ENCODE data around the gene EDA.
"Not testable (repeated sequence)": the region's sequence is repeated elsewhere in the genome, so short reads cannot be mapped to it uniquely, and the experiment has no call there.

The EDA gene

GRCh38 chrX:69746051-69746450 lies 130.1 kb downstream of the EDA start:
- DNase-seq (ENCODE audit: low spot score): no peak

DNA sequence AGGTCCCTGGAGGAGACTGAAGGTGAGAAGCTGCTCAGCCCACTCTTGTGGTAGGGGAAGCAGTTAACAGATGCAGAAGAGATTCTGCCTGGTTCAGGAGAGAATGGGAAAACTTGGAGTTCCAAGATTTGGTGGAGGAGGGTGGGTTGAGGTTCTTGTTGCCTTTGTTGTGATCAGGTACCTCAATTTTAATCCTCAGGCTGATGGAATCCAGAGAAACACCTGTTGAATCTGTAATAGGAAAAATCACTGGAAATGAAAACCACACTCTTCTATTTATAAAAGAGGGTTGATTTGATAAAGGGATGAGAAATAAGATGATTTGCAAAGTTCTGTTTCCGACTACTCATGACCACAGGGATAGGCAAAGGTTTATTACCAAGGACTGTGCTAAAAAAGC lies 132.1 kb downstream of the EDA start:
- DNase-seq (ENCODE audit: low spot score): no peak

DNA sequence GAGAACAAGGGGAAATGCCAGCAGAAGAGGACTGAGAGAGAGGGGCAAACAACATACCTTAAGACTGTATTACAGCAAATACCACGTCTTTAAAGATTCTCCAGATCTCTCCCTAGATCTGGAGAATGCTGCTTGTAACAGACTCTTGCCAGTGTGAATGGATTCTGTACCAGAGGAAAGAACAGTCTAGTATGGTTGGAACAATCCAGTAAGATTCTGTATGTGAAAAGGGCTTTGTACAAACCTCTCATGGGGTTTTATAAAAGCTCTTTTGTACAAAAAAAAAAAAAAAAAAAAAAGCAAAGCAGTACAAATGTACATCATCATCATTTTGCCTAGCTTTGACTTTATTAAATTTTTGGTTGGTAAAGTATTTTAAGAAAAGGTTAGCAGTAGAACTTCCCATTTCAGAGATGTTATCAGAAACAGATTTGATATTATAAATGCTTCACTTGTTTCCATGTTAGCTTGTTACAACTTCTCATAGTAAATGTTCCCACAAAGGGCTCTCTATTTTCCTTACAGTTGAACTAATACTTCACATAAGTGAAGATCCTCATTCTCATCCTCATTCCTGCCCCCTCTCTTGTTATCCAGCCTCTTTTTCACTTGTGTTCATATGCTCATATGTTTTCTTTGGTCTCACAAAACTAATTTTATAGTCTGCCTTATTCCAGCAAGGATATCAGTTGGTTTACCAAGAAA lies 144.2 kb downstream of the EDA start:
- no peak for DNase-seq (ENCODE audit: low spot score)

DNA sequence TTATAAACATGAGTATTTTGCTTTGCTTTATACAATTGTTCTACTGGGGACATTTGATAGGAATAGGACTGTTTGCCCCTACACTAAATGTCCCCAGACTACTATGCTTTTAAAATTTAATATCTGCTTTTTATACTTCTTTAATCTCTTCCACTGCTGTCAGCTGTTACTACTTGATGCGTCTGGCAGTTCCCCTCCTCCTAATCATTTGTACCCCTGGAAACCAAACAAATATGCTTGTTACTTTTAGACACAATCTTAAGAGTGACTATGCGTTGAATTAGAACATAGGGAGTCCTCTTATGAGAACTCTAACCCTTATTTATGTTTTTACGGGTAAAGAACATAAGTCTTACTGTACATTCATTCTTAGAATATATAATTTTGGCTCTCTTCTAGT lies 145.7 kb downstream of the EDA start:
- no peak for DNase-seq (ENCODE audit: low spot score)

- no peak for DNase-seq (ENCODE audit: low spot score)
Measured at GRCh38 chrX:69762340-69762739, 146.4 kb downstream of the EDA start.

GRCh38 chrX:69793260-69793935 lies 177.5 kb downstream of the EDA start:
- no peak for DNase-seq (ENCODE audit: low spot score)

GRCh38 chrX:69795702-69796101 lies 179.8 kb downstream of the EDA start:
- no peak for DNase-seq (ENCODE audit: low spot score)

- no peak for DNase-seq (ENCODE audit: low spot score)
Measured at GRCh38 chrX:69807400-69807799, 191.5 kb downstream of the EDA start.

GRCh38 chrX:69808375-69808774 lies 192.5 kb downstream of the EDA start:
- no peak for DNase-seq (ENCODE audit: low spot score)

- no peak for DNase-seq (ENCODE audit: low spot score)
Measured at GRCh38 chrX:69813677-69814076, 197.8 kb downstream of the EDA start.

DNA sequence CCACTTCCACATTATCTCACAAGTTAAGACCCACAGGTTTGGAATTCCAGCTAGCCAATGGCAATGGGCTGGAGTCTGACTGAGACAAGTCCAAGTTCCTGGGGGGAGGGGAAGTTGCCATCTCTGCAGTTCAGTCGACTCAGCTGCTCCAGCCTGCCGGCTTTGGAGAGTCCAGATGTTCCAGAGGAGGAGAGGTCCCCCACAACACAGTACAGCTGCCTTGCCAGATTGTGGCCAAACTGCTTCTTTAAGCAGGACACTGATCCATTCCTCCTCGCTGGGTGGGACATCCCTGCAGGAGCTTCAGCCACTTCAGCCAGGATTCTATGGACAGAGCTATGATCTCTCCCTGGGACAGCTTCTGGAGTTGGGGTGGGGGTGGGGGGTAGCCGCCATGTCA lies 199.2 kb downstream of the EDA start:
- no peak for DNase-seq (ENCODE audit: low spot score)

DNA sequence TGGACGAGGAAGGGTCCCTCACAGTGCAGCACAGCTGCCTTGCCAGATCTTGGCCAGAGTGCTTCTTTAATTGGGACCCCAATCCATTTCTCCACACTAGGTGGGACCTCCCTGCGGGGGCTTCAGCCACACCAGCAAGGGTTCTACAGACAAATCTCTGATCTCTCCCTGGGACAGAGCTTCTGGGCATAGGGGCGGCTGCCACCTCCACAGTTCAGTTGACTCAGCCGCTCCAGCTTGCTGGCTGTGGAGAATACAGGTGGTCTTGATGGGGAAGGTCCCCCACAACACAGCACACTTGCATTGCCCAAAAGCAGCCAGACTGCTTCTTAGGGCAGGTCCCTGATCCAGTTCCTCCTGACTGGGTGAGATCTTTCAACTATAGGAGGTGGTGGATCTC lies 199.6 kb downstream of the EDA start:
- DNase-seq (ENCODE audit: low spot score): no peak

DNA sequence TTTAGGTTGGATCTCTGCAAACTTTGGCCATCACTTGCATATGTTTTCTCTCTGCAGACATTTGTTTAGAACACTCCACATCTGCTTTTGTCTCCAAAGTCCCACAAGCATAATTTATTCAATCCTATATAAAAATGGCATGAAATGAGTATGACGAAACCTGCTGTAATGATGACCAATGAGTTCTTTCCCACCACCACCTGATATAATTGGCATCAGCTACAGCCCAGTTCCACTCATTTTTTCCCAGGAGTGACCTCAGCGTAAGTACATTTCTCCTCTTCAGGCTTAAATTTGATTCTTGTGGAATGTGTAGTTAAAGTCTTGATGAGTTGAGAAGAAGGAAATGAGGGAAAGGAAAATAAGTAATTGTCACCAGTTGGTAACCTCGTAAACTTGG lies 228.7 kb downstream of the EDA start:
- DNase-seq (ENCODE audit: low spot score): no peak

GRCh38 chrX:69859999-69860398 lies 244.1 kb downstream of the EDA start:
- DNase-seq (ENCODE audit: low spot score): not testable (repeated sequence)

DNA sequence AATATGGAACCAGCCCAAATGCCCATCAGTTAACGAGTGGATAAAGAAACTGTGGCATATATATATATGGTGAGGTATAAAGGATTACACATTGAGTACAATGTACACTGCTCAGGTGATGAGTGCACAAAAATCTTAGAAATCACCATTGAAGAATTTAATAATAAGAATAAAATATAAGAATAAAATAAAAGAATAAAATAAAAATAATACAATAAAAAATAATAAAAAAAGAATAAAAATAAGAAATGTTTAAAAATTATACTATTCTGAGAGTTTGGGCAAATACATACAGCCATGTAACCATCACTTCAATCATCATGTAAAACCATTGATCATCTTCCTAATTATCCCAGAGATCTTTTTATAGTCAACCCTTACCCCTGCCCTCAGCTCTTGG lies 260.3 kb downstream of the EDA start:
- DNase-seq (ENCODE audit: low spot score): no peak

DNA sequence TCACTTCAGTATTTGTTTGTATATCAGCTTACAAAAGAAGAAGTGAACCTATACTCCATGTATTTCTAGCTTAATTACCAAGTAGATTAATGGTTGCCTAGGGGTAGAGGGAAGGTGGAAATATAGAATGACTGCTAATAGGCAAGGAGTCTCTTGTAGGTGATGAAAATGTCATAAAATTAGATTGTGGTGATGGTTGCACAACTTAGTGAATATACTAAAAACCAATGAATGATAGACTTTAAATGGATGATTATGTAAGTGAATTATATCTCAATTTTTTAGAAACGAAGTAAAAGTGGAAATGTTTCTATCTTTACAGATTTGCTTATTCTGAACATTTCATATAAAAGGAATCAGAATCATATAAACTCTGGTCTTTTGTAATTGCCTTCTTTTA lies 268.3 kb downstream of the EDA start:
- no peak for DNase-seq (ENCODE audit: low spot score)

GRCh38 chrX:69896046-69896445 lies 280.1 kb downstream of the EDA start:
- no peak for DNase-seq (ENCODE audit: low spot score)

DNA sequence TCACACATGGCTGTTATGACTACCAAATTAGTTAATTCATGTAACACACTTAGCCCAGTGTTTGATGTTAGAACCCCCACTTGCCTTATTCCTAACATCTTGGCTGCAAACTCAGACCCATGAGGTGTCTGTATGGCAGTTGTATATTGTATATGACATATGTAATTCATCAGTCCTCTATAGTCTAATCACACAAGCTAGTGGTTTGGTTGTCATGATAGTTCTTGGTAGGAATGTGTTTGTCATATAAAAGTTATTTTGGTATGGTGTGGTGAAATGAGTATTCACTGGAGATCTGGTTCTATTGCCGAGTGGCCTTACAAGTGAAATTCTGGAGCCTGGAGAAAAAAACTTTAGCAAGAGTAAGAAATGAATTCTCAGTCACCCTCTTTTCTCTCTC lies 284.6 kb downstream of the EDA start:
- DNase-seq (ENCODE audit: low spot score): peak; percentile 15

- no peak for DNase-seq (ENCODE audit: low spot score)
Measured at GRCh38 chrX:69906447-69906846, 290.5 kb downstream of the EDA start.

GRCh38 chrX:69914781-69915180 lies 298.9 kb downstream of the EDA start:
- no peak for DNase-seq (ENCODE audit: low spot score)

GRCh38 chrX:69919749-69920148 lies 303.8 kb downstream of the EDA start:
- no peak for DNase-seq (ENCODE audit: low spot score)

GRCh38 chrX:69932323-69932722 lies 316.4 kb downstream of the EDA start:
- DNase-seq (ENCODE audit: low spot score): no peak

GRCh38 chrX:69948276-69948797 lies 332.4 kb downstream of the EDA start:
- DNase-seq (ENCODE audit: low spot score): no peak

GRCh38 chrX:69951753-69952152 lies 335.8 kb downstream of the EDA start:
- DNase-seq (ENCODE audit: low spot score): no peak

All from hepatic stellate cell (primary cell).